ENCODE data around the gene MAPK4.

DNA sequence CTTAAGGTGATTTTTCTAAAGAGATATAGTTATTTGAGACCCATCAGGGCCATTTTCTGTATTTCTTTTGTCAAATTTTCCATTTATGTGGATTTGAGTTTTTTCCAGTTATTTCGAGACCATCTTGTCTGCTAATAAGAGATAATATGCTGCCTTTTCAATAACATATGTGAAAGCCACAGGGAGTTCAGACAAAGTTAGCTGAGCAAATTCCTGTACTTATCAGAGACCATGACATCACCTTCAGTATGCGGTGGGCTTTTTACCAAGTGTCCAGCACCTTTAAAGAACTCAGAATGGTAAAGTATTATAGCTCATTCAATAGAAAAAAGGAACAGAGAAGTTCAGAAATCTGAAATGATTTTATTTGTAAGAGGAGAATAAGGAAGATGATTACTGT, 11.7 kb downstream of the MAPK4 start:
- TF ChIP-seq, protein P1, sequence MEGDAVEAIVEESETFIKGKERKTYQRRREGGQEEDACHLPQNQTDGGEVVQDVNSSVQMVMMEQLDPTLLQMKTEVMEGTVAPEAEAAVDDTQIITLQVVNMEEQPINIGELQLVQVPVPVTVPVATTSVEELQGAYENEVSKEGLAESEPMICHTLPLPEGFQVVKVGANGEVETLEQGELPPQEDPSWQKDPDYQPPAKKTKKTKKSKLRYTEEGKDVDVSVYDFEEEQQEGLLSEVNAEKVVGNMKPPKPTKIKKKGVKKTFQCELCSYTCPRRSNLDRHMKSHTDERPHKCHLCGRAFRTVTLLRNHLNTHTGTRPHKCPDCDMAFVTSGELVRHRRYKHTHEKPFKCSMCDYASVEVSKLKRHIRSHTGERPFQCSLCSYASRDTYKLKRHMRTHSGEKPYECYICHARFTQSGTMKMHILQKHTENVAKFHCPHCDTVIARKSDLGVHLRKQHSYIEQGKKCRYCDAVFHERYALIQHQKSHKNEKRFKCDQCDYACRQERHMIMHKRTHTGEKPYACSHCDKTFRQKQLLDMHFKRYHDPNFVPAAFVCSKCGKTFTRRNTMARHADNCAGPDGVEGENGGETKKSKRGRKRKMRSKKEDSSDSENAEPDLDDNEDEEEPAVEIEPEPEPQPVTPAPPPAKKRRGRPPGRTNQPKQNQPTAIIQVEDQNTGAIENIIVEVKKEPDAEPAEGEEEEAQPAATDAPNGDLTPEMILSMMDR (IDR thresholded peaks at IDR 0.05), result no peak
- TF ChIP-seq POLR2A (IDR thresholded peaks at IDR 0.05), result no peak

Measured in testis (tissue), 2 donors.